H9 (cell line): ENCODE data around the gene EEF2K. TPM values are rescaled to one million over a fixed set of nuclear protein-coding genes. Genes with fewer than 3 reads are reported as not detected.

Source experiments
- DNase-seq: peaks from one replicate; pipeline ENCODE4 v3.0.0-alpha.2; 2017
- H2AFZ ChIP-seq: one replicate; pipeline ENCODE4 v1.6.1; 2013; ENCODE audit warnings: mild to moderate bottlenecking, low read length, control low read depth, moderate library complexity
- H2AK5ac ChIP-seq: 2 replicates; pipeline ENCODE4 v1.6.1; 2013; ENCODE audit warnings: low read length, control low read depth, mixed read lengths; ENCODE audit not compliant: insufficient read length
- H2BK120ac ChIP-seq: one replicate; pipeline ENCODE4 v1.6.1; 2013; ENCODE audit warnings: low read depth, mild to moderate bottlenecking, low read length, control low read depth, inconsistent platforms; ENCODE audit not compliant: poor library complexity, severe bottlenecking
- H2BK12ac ChIP-seq: 2 replicates; pipeline ENCODE4 v1.6.1; 2013; ENCODE audit warnings: low read length, control low read depth, mixed read lengths, low read depth; ENCODE audit not compliant: insufficient read length
- H2BK15ac ChIP-seq: 2 replicates; pipeline ENCODE4 v1.6.1; 2013; ENCODE audit warnings: low read depth, low read length, control low read depth
- H2BK20ac ChIP-seq: one replicate; pipeline ENCODE4 v1.6.1; 2013; ENCODE audit warnings: low read depth, mild to moderate bottlenecking, low read length, control low read depth, inconsistent platforms; ENCODE audit not compliant: poor library complexity, severe bottlenecking
- H2BK5ac ChIP-seq: 2 replicates; pipeline ENCODE4 v1.6.1; 2013; ENCODE audit warnings: low read length, control low read depth, mixed read lengths; ENCODE audit not compliant: insufficient read length
- H3K14ac ChIP-seq: 2 replicates; pipeline ENCODE4 v1.6.1; 2013; ENCODE audit warnings: low read length, control low read depth; ENCODE audit not compliant: insufficient read depth
- H3K18ac ChIP-seq: 2 replicates; pipeline ENCODE4 v1.6.1; 2013; ENCODE audit warnings: low read depth, mild to moderate bottlenecking, mixed read lengths, low read length, control low read depth; ENCODE audit not compliant: insufficient read length
- H3K23ac ChIP-seq: 2 replicates; pipeline ENCODE4 v1.6.1; 2013; ENCODE audit warnings: low read length, control low read depth, mixed read lengths, low read depth; ENCODE audit not compliant: insufficient read length
- H3K23me2 ChIP-seq: 2 replicates; pipeline ENCODE4 v1.6.1; 2013; ENCODE audit warnings: low read depth, mild to moderate bottlenecking, mixed read lengths, low read length, control low read depth; ENCODE audit not compliant: insufficient read length, poor library complexity, severe bottlenecking
- H3K27ac ChIP-seq: 2 replicates; pipeline ENCODE4 v1.5.1; 2013; ENCODE audit warnings: low read length, control low read depth, mixed read lengths, low read depth; ENCODE audit not compliant: insufficient read length
- H3K27me3 ChIP-seq: 2 replicates; pipeline ENCODE4 v1.6.1; 2013; ENCODE audit warnings: low read length, control low read depth, inconsistent platforms; ENCODE audit not compliant: insufficient read depth
- H3K4ac ChIP-seq: 2 replicates; pipeline ENCODE4 v1.6.1; 2013; ENCODE audit warnings: low read depth, mild to moderate bottlenecking, control low read depth, inconsistent platforms, low read length, moderate library complexity
- H3K4me1 ChIP-seq: 2 replicates; pipeline ENCODE4 v1.6.1; 2013; ENCODE audit warnings: low read length, control low read depth, inconsistent platforms; ENCODE audit not compliant: insufficient read depth
- H3K4me2 ChIP-seq: 2 replicates; pipeline ENCODE4 v1.6.1; 2013; ENCODE audit warnings: low read length, control low read depth, mixed read lengths; ENCODE audit not compliant: insufficient read length, insufficient read depth
- H3K56ac ChIP-seq: 2 replicates; pipeline ENCODE4 v1.6.1; 2013; ENCODE audit warnings: low read depth, mild to moderate bottlenecking, mixed read lengths, low read length, control low read depth; ENCODE audit not compliant: insufficient read length
- H3K79me1 ChIP-seq: 2 replicates; pipeline ENCODE4 v1.6.1; 2013; ENCODE audit warnings: low read depth, mild to moderate bottlenecking, moderate library complexity, low read length, control low read depth, inconsistent platforms; ENCODE audit not compliant: insufficient read depth, poor library complexity, severe bottlenecking
- H3K79me2 ChIP-seq: 2 replicates; pipeline ENCODE4 v1.6.1; 2013; ENCODE audit warnings: low read length, control low read depth, inconsistent platforms; ENCODE audit not compliant: insufficient read depth
- H3K9ac ChIP-seq: 2 replicates; pipeline ENCODE4 v1.6.1; 2013; ENCODE audit warnings: low read length, control low read depth, mixed read lengths; ENCODE audit not compliant: insufficient read length; ENCODE audit errors: extremely low read depth
- H3K9me3 ChIP-seq: one replicate; pipeline ENCODE4 v1.6.1; 2013; ENCODE audit warnings: low read depth, low read length, inconsistent platforms; ENCODE audit not compliant: control insufficient read depth
- H3T11ph ChIP-seq: one replicate; pipeline ENCODE4 v1.6.1; 2013; ENCODE audit warnings: mild to moderate bottlenecking, low read length, control low read depth, inconsistent platforms
- H4K20me1 ChIP-seq: one replicate; pipeline ENCODE4 v1.6.1; 2013; ENCODE audit not compliant: control insufficient read depth, insufficient read length, insufficient read depth
- H4K5ac ChIP-seq: 2 replicates; pipeline ENCODE4 v1.6.1; 2013; ENCODE audit warnings: low read depth, mild to moderate bottlenecking, mixed read lengths, low read length, control low read depth; ENCODE audit not compliant: insufficient read length
- H4K8ac ChIP-seq: replicated peaks from 2 replicates; pipeline ENCODE4 v1.6.1; 2013; ENCODE audit warnings: low read length, control low read depth, mixed read lengths, low read depth; ENCODE audit not compliant: insufficient read length
- H4K91ac ChIP-seq: 2 replicates; pipeline ENCODE4 v1.6.1; 2013; ENCODE audit warnings: low read depth, mild to moderate bottlenecking, moderate library complexity, mixed read lengths, low read length, control low read depth; ENCODE audit not compliant: insufficient read length
- H3K27ac Mint-ChIP-seq, 3 experiments: 2 replicates in 2 of 3; 3 replicates in 1 of 3; pipeline ENCODE4 v1.8.0; 2020 to 2021; ENCODE audit warnings: mixed read lengths in 3 of 3, mild to moderate bottlenecking in 1 of 3, moderate library complexity in 1 of 3
- H3K27me3 Mint-ChIP-seq: 2 replicates; pipeline ENCODE4 v1.8.0; 2021; ENCODE audit warnings: low read depth, mild to moderate bottlenecking, moderate library complexity, mixed read lengths
- H3K36me3 Mint-ChIP-seq, 3 experiments: 2 replicates in 2 of 3; 3 replicates in 1 of 3; pipeline ENCODE4 v1.8.0; 2020 to 2021; ENCODE audit warnings: low read depth in 3 of 3, mixed read lengths in 3 of 3; ENCODE audit not compliant: insufficient read depth in 1 of 3
- H3K4me1 Mint-ChIP-seq, 2 experiments: 2 replicates each; pipeline ENCODE4 v1.8.0; 2020; ENCODE audit warnings: mixed read lengths in 2 of 2
- H3K4me3 Mint-ChIP-seq, 2 experiments: 2 replicates in 1 of 2; 3 replicates in 1 of 2; pipeline ENCODE4 v1.8.0; 2020 to 2021; ENCODE audit warnings: mild to moderate bottlenecking in 2 of 2, mixed read lengths in 2 of 2, moderate library complexity in 1 of 2
- H3K9me3 Mint-ChIP-seq, 2 experiments: 2 replicates in 1 of 2; 3 replicates in 1 of 2; pipeline ENCODE4 v1.8.0; 2020; ENCODE audit warnings: mild to moderate bottlenecking in 2 of 2, mixed read lengths in 2 of 2, moderate library complexity in 1 of 2
- WGBS: extraction: QIAGEN DNeasy Blood & Tissue Kit; methylation state at CpG from one replicate; pipeline ENCODE4 v1.1.7; 2013; ENCODE audit warnings: missing lambda C conversion rate, low lambda C conversion rate, mixed read lengths; ENCODE audit not compliant: insufficient read length; ENCODE audit errors: extremely low coverage; 5-methylcytosine and 5-hydroxymethylcytosine counted together
- total RNA-seq: library from RNA; stranded (reverse); gene quantifications from 2 replicates; pipeline ENCODE4 v1.2.1, GENCODE V29; 2021
- TF ChIP-seq, protein P1 (sequence below): fragments of 200-600 bp; sonication (generic); conservative IDR thresholded peaks from 3 replicates; pipeline ENCODE4 v1.8.0; 2021; ENCODE audit warnings: antibody characterized with exemption, mild to moderate bottlenecking

EEF2K gene
- total RNA-seq, 1 experiment from 2014 or later, result 20.7 TPM

DNA sequence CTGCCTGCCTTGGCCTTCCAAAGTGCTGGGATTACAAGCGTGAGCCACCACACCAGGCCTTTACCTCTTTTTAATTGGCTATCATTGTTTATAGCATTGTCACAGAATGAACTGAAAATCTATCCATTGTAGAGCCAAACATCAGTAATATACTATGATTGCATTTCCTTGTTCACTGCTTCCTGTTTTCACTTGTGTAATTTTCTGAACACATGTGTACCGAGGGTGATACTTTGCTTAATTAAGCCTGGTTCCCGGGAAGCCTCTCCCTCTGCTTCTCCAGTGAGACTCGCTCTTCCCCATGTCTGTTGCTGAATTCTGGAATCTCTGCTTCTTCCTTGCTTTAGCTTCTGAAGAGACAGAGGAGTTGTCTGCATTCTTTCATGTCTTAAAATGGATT is 124.2 kb downstream of the EEF2K start:
- Histone ChIP-seq H2BK15ac (no peak overlapping the region), H3K4ac (no peak overlapping the region), H4K20me1 (no peaks in the 10 kb centered on the region), H2BK20ac (no peak overlapping the region), H2BK12ac (no peak overlapping the region), H3K4me1 (no peaks in the 10 kb centered on the region), H3T11ph (no peak overlapping the region), H3K9me3 (no peaks in the 10 kb centered on the region), H3K9ac (no peak overlapping the region), H3K23me2 (no peaks in the 10 kb centered on the region), H3K27ac (no peak overlapping the region), H3K18ac (no peak overlapping the region), H4K5ac (no peak overlapping the region), H3K27me3 (no peaks in the 10 kb centered on the region), H4K91ac (no peak overlapping the region), H2BK5ac (no peak overlapping the region), H3K4me2 (no peak overlapping the region), H2BK120ac (no peak overlapping the region), H2AK5ac (no peak overlapping the region), H2AFZ (no peak overlapping the region), H3K79me2 (no peaks in the 10 kb centered on the region), H3K79me1 (no peaks in the 10 kb centered on the region), H3K23ac (no peak overlapping the region), H3K14ac (no peak overlapping the region), H3K56ac (no peak overlapping the region), H4K8ac (no peak overlapping the region)
- TF ChIP-seq, protein P1, sequence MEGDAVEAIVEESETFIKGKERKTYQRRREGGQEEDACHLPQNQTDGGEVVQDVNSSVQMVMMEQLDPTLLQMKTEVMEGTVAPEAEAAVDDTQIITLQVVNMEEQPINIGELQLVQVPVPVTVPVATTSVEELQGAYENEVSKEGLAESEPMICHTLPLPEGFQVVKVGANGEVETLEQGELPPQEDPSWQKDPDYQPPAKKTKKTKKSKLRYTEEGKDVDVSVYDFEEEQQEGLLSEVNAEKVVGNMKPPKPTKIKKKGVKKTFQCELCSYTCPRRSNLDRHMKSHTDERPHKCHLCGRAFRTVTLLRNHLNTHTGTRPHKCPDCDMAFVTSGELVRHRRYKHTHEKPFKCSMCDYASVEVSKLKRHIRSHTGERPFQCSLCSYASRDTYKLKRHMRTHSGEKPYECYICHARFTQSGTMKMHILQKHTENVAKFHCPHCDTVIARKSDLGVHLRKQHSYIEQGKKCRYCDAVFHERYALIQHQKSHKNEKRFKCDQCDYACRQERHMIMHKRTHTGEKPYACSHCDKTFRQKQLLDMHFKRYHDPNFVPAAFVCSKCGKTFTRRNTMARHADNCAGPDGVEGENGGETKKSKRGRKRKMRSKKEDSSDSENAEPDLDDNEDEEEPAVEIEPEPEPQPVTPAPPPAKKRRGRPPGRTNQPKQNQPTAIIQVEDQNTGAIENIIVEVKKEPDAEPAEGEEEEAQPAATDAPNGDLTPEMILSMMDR, result no peak
- WGBS, result no CpG with 5 or more reads among the region's 4 CpGs
- Mint-ChIP-seq H3K9me3 (no peaks in the 10 kb centered on the region), H3K36me3 (peaks cover 42 to 92% (median 77%) of the 10 kb centered on the region in 3 experiments), H3K4me1 (no peaks in the 10 kb centered on the region), H3K27me3 (no peaks in the 10 kb centered on the region; the same call in none of the 2 replicates), H3K4me3 (no peak overlapping the region), H3K27ac (no peak overlapping the region; a peak in 1 of 7 replicates)
- DNase-seq, result no peak
